Lower leg skin (tissue), 4 donors: ENCODE measurements around the gene OR52B4. TPM values are rescaled to one million over a fixed set of nuclear protein-coding genes. Genes with fewer than 3 reads are reported as not detected.

Experiments used
- total RNA-seq, 4 donors: library from RNA; depleted of rRNA; stranded (reverse); fragments of >200 nt; gene quantifications; one replicate each; pipeline ENCODE4 v1.1.0, GENCODE V29; 2016

OR52B4 gene
- total RNA-seq, 4 donors from 2014 or later = not detected

Other genes starting within 250 kb of the OR52B4 start
- 10 to 100 TPM in 3 of 4 donors, 1 to 10 TPM in 1; 7.0 to 12.7 (median 12.3) TPM for gene TRIM21, start 25.3 kb upstream of the OR52B4 start, total RNA-seq
- not detected for gene OR52K2, start 80.9 kb upstream of the OR52B4 start, total RNA-seq
- gene OR52K1, start 114.3 kb upstream of the OR52B4 start, total RNA-seq = not detected
- not detected for gene OR52M1, start 176.8 kb upstream of the OR52B4 start, total RNA-seq
- not detected for gene OR52I2, start 213.4 kb upstream of the OR52B4 start, total RNA-seq
- not detected for gene OR52I1, start 225.7 kb upstream of the OR52B4 start, total RNA-seq
- 10 to 100 TPM in 1 of 4 donors, 1 to 10 TPM in 3; 7.3 to 12.5 (median 8.9) TPM for gene TRIM68, start 239.8 kb upstream of the OR52B4 start, total RNA-seq